ENCODE data around the gene NKX1-2. TPM values are rescaled to one million over a fixed set of nuclear protein-coding genes. Genes with fewer than 3 reads are reported as not detected.
A peak's percentile ranks its signal among the peaks of the same experiment; 100 is the strongest.
"Not testable (repeated sequence)": the region's sequence is repeated elsewhere in the genome, so short reads cannot be mapped to it uniquely, and the experiment has no call there.

NKX1-2 gene
- total RNA-seq, 2 experiments from 2014 or later = not detected

DNA sequence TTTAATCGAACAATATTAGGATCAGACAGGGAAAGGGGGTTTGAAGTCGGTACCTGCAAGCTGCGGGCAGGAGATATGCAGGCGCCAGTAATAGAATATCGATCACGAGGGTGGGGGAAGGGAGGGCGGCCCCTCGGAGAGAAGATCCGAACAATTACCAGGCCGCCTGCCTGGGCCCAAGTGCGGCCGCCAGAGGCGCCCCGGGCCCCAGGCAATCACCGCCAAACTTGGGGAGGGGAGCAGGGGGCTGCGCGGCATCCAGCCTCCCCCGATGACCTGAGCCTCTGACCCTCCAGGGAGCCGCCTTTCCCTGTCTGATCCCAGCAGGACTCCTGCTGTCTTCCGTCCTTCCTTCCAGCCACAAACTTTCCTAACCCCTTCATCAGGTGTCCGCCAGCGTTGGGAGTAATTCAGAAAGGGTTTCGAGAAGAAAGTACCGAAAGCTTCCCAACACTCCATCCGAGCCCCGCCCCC is 1.1 kb downstream of the NKX1-2 start:
- DNase-seq (no peak), ATAC-seq (no peak)
- CTCF ChIA-PET = interaction anchor here (0.6 to 1.9 kb wide), 5 partner anchors 11 to 233 kb away, joined by 3 to 5 read pairs (median 5); no protein-coding TSS in a partner anchor
- peaks cover 71% of the 10 kb centered on the region for H3K27me3 Mint-ChIP-seq
- intact Hi-C loops (cut with DNase I, micrococcal nuclease) = loop anchor here (2.0 to 10.0 kb wide), 2 partner anchors 352 to 1304 kb away; partner anchors contain the start of gene HMX2 (in 1 of the 2)
- POLR2A ChIA-PET = no interaction called here
- H3K4me1 Mint-ChIP-seq = peaks cover 17% of the 10 kb centered on the region
- no peak overlapping the region for H3K4me3 Mint-ChIP-seq
- no peaks in the 10 kb centered on the region for H3K36me3 Mint-ChIP-seq (ENCODE audit: low read depth)
- no peak overlapping the region for H3K27ac Mint-ChIP-seq
- no peaks in the 10 kb centered on the region for H3K9me3 Mint-ChIP-seq (ENCODE audit: low read depth)

- peaks cover 17% of the 10 kb centered on the region for H3K4me1 Mint-ChIP-seq
- H3K4me3 Mint-ChIP-seq = peak overlapping the region; percentile 39
- intact Hi-C loops (cut with DNase I, micrococcal nuclease) = loop anchor here (2.0 to 10.0 kb wide), 2 partner anchors 351 to 1303 kb away; partner anchors contain the start of gene HMX2 (in 1 of the 2)
- DNase-seq (peak; percentile 42), ATAC-seq (peak; percentile 27)
- H3K9me3 Mint-ChIP-seq (ENCODE audit: low read depth) = no peaks in the 10 kb centered on the region
- no peak overlapping the region for H3K27ac Mint-ChIP-seq
- H3K36me3 Mint-ChIP-seq (ENCODE audit: low read depth) = no peaks in the 10 kb centered on the region
- POLR2A ChIA-PET = no interaction called here
- peaks cover 69% of the 10 kb centered on the region for H3K27me3 Mint-ChIP-seq
- CTCF ChIA-PET = interaction anchor here (0.6 to 1.6 kb wide), 3 partner anchors 17 to 449 kb away, joined by 3 to 5 read pairs (median 3); no protein-coding TSS in a partner anchor
These were observed 1.9 kb downstream of the NKX1-2 start for GRCh38 chr10:124447751-124448466.

DNA sequence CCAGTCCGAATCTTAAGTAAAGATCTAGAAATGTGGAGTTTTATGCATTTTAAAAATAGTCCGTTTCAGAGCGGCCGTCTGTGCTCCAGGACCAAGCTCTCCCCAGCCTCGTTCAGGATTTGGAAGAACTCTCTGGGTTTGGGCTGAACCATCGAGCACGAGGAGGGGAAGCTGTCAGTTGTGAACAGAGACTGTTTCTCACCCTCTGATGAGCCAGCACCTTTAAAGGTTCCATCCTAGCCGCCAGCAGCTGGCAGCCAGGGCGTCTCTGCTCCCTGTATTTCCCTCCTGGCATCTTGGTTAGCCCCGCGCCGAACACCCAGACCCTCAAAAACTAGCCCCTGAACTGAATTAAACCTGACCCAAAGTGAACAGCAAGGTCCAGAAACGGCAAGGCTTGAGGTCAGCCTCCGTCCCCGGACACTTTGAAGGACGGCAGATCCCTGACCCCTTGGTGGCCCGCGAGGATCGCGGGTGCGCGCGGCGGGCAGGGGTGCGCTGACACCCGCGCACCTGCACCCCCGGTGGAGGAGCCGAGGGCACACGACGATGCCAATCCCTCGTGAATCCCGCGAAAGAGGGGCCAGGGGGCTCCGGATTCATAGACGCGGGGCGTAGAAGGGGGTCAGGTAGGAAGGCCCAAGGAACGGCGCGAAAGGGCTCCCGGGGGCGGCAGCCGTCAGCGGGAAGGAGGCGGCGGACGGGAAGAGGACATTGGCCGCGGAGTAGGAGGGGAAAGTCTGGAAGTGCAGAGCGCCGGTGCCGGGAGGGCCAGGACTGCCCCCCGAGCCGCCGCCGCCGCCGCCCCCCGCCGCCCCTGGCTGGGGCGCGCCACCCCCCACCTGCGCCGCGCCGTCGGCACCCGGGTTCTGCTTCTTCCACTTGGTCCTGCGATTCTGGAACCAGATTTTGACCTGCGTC is 2.7 kb downstream of the NKX1-2 start:
- POLR2A ChIA-PET = no interaction called here
- Mint-ChIP-seq H3K27me3 (peaks cover 64% of the 10 kb centered on the region), H3K27ac (no peak overlapping the region), H3K4me1 (peaks cover 17% of the 10 kb centered on the region), H3K4me3 (no peak overlapping the region), H3K36me3 (ENCODE audit: low read depth) (no peaks in the 10 kb centered on the region), H3K9me3 (ENCODE audit: low read depth) (no peaks in the 10 kb centered on the region)
- intact Hi-C loops (cut with DNase I, micrococcal nuclease) = loop anchor here in 1 of 2 experiments (10.0 kb wide), 1 partner anchor 1302 kb away; the partner anchor contains the start of gene HMX2
- ATAC-seq (no peak), DNase-seq (no peak)
- CTCF ChIA-PET = interaction anchor here (0.6 kb wide), 1 partner anchor 449 kb away, joined by 3 read pairs; no protein-coding TSS in a partner anchor

- H3K4me1 Mint-ChIP-seq; H3K27ac Mint-ChIP-seq; H3K4me3 Mint-ChIP-seq; POLR2A ChIA-PET; H3K9me3 Mint-ChIP-seq (ENCODE audit: low read depth); ATAC-seq; DNase-seq; H3K36me3 Mint-ChIP-seq (ENCODE audit: low read depth): not testable (repeated sequence)
- CTCF ChIA-PET = interaction anchor here (0.6 kb wide), 1 partner anchor 1441 kb away, joined by 3 read pairs; no protein-coding TSS in a partner anchor
- H3K27me3 Mint-ChIP-seq = peaks cover 28% of the 10 kb centered on the region
- intact Hi-C loops (cut with DNase I, micrococcal nuclease) = loop anchor here in 1 of 2 experiments (10.0 kb wide), 1 partner anchor 1297 kb away; the partner anchor contains the start of gene HMX2
These were observed 8.1 kb downstream of the NKX1-2 start for GRCh38 chr10:124441694-124442093.

DNA sequence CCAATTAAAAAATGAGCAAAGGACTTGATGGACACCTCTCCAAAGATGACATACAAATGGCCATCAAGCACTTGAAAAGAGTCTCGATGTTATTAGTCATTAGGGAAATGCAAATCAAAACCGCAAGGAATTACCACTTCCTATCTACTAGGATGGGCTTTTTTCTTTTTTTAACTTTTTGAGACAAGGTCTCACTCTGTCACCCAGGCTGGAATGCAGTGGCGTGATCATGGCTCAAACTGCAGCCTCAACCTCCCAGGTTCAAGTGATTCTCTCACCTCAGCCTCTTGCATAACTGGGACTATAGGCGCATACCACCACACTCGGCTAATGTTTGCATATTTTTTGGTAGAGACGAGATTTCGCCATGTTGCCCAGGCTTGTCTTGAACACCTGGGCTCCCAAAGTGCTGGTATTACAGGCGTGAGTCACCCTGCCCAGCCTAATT is 13.6 kb downstream of the NKX1-2 start:
- no peak overlapping the region for H3K27ac Mint-ChIP-seq
- no peaks in the 10 kb centered on the region for H3K4me1 Mint-ChIP-seq
- no peaks in the 10 kb centered on the region for H3K36me3 Mint-ChIP-seq (ENCODE audit: low read depth)
- ChIA-PET CTCF (no interaction called here), POLR2A (no interaction called here)
- peaks cover 4% of the 10 kb centered on the region for H3K27me3 Mint-ChIP-seq
- no peak for ATAC-seq
- H3K9me3 Mint-ChIP-seq (ENCODE audit: low read depth) = no peaks in the 10 kb centered on the region
- H3K4me3 Mint-ChIP-seq = no peak overlapping the region
- DNase-seq = no peak
- intact Hi-C loops (cut with DNase I, micrococcal nuclease) = no loop called here

DNA sequence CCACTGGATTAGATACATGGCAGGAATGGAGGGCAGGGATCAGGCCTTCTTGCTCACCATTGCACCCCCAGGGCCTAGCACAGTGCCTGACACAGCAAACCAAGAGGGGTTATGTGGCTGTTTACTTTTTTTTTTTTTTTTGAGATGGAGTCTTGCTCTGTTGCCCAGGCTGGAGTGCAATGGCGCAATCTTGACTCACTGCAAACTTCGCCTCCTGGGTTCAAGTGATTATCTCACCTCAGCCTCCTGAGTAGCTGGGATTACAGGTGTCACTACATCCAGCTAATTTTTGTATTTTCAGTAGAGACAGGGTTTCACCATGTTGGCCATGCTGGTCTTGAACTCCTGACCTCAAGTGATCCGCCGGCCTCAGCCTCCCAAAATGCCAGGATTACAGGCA is 14.2 kb downstream of the NKX1-2 start:
- H3K36me3 Mint-ChIP-seq (ENCODE audit: low read depth); CTCF ChIA-PET; ATAC-seq; H3K27me3 Mint-ChIP-seq; POLR2A ChIA-PET; DNase-seq; H3K27ac Mint-ChIP-seq; H3K9me3 Mint-ChIP-seq (ENCODE audit: low read depth); H3K4me1 Mint-ChIP-seq; H3K4me3 Mint-ChIP-seq; intact Hi-C loops (cut with DNase I, micrococcal nuclease): not testable (repeated sequence)

DNA sequence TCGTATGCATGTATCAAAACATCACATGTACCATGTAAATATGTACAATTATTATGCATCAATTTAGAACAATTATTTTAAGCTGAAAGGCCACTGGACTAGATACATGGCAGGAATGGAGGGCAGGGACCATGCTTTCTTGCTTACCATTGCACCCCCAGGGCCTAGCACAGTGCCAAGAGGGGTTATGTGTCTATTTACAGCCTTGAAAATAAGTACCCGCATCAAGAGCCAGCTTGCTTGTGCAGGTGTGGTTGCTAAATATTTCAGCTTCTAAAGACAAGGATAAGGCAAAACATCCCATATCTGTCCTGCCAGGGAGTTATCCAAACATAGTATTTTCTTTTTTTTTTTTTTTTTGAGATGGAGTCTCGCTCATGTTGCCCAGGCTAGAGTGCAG is 16.4 kb downstream of the NKX1-2 start:
- Mint-ChIP-seq H3K27me3 (peaks cover 2% of the 10 kb centered on the region), H3K36me3 (ENCODE audit: low read depth) (no peaks in the 10 kb centered on the region), H3K4me1 (no peaks in the 10 kb centered on the region), H3K4me3 (no peak overlapping the region), H3K27ac (no peak overlapping the region), H3K9me3 (ENCODE audit: low read depth) (no peaks in the 10 kb centered on the region)
- ChIA-PET CTCF (interaction anchor here (0.6 kb wide), 2 partner anchors 488 to 601 kb away, joined by 3 read pairs; no protein-coding TSS in a partner anchor), POLR2A (no interaction called here)
- no peak for DNase-seq
- no peak for ATAC-seq
- intact Hi-C loops (cut with DNase I, micrococcal nuclease) = no loop called here

- Mint-ChIP-seq H3K27ac (no peak overlapping the region), H3K4me1 (no peaks in the 10 kb centered on the region), H3K36me3 (ENCODE audit: low read depth) (no peaks in the 10 kb centered on the region), H3K27me3 (peaks cover 2% of the 10 kb centered on the region), H3K4me3 (no peak overlapping the region), H3K9me3 (ENCODE audit: low read depth) (no peaks in the 10 kb centered on the region)
- intact Hi-C loops (cut with DNase I, micrococcal nuclease) = no loop called here
- DNase-seq = no peak
- POLR2A ChIA-PET = no interaction called here
- CTCF ChIA-PET = interaction anchor here (0.9 kb wide), 1 partner anchor 26 kb away, joined by 5 read pairs; no protein-coding TSS in a partner anchor
- no peak for ATAC-seq
These were observed 19.8 kb downstream of the NKX1-2 start for GRCh38 chr10:124430077-124430476.

DNA sequence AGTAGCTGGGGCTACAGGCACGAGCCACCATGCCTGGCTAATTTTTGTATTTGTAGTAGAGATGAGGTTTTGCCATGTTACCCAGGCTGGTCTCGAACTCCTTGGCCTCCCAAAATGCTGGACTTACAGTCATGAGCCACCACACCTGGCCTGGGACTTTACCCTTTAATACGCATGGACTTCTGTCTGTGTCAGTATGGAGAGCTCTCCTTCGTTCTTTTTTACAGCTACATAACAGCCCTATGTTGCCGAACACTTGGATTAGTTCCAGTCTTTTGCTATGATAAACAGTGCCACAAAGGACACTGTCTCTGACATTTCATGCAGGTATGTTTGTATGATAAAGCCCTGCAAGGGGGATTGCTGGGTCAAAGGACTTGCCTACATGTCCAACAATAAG is 20.3 kb downstream of the NKX1-2 start:
- H3K9me3 Mint-ChIP-seq (ENCODE audit: low read depth) = no peaks in the 10 kb centered on the region
- ATAC-seq = no peak
- intact Hi-C loops (cut with DNase I, micrococcal nuclease) = no loop called here
- H3K27ac Mint-ChIP-seq = no peak overlapping the region
- no peak for DNase-seq
- no peaks in the 10 kb centered on the region for H3K4me1 Mint-ChIP-seq
- peaks cover 2% of the 10 kb centered on the region for H3K27me3 Mint-ChIP-seq
- no peaks in the 10 kb centered on the region for H3K36me3 Mint-ChIP-seq (ENCODE audit: low read depth)
- no peak overlapping the region for H3K4me3 Mint-ChIP-seq
- ChIA-PET CTCF (no interaction called here), POLR2A (interaction anchor here (0.7 kb wide), 1 partner anchor 74 kb away, joined by 3 read pairs; no protein-coding TSS in a partner anchor)

DNA sequence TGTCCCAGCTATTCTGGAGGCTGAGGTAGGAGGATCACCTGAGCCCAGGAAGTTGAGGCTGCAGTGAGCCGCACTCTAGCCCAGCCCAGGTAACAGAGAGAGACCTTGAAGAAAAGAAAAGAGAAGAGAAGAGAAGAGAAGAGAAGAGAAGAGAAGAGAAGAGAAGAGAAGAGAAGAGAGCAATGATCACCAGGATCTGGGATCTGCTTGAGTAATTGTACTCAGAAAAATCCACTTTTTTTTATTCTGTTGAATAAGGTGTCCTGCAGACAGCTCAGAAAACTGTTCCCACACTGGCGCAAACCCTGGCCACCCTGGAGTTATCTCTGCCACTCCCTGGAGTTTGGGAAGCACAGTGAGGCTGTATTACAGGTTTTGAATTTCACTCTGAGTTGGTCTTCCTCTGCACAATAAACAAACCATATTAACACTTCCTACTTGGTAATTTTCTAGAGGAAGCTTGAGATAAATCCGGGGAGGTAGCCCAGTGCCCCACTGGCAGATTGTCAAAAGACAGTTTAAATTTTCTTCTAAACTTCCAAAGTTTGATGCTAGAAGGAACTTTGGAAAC is 21.5 kb downstream of the NKX1-2 start:
- no peak for ATAC-seq
- Mint-ChIP-seq H3K27me3 (peaks cover 4% of the 10 kb centered on the region), H3K36me3 (ENCODE audit: low read depth) (no peaks in the 10 kb centered on the region), H3K4me3 (no peak overlapping the region), H3K27ac (no peak overlapping the region), H3K4me1 (no peaks in the 10 kb centered on the region), H3K9me3 (ENCODE audit: low read depth) (no peaks in the 10 kb centered on the region)
- ChIA-PET POLR2A (no interaction called here), CTCF (no interaction called here)
- no peak for DNase-seq
- intact Hi-C loops (cut with DNase I, micrococcal nuclease) = no loop called here
